HEK293T (cell line): ENCODE results near the gene GPR39.

Source experiments
- ARNT ChIP-seq: fragments of 450-650 bp; IDR thresholded peaks from 2 replicates; pipeline ENCODE4 v1.6.1; 2017; ENCODE audit warnings: mild to moderate bottlenecking
- ELF4 ChIP-seq: fragments of 450-650 bp; IDR thresholded peaks from 2 replicates; pipeline ENCODE4 v1.6.1; 2017; ENCODE audit warnings: antibody characterized with exemption
- FOXA1 ChIP-seq: fragments of 450-650 bp; IDR thresholded peaks from 2 replicates; pipeline ENCODE4 v1.6.1; 2016; ENCODE audit warnings: mild to moderate bottlenecking
- FOXK2 ChIP-seq: fragments of 450-650 bp; IDR thresholded peaks from 2 replicates; pipeline ENCODE4 v1.6.1; 2016; ENCODE audit warnings: mild to moderate bottlenecking
- L3MBTL2 ChIP-seq: fragments of 450-650 bp; conservative IDR thresholded peaks from 2 replicates; pipeline ENCODE4 v1.6.1; 2016; ENCODE audit warnings: mild to moderate bottlenecking
- LEF1 ChIP-seq: fragments of 450-650 bp; IDR thresholded peaks from 2 replicates; pipeline ENCODE4 v1.6.1; 2017; ENCODE audit warnings: mild to moderate bottlenecking, borderline replicate concordance
- SUZ12 ChIP-seq: fragments of 450-650 bp; IDR thresholded peaks from 2 replicates; pipeline ENCODE4 v1.6.1; 2016; ENCODE audit warnings: mild to moderate bottlenecking
- TARDBP ChIP-seq: fragments of 450-650 bp; IDR thresholded peaks from 2 replicates; pipeline ENCODE4 v1.6.1; 2016

- TF ChIP-seq LEF1 (no peak), TARDBP (no peak), FOXK2 (no peak), L3MBTL2 (no peak), FOXA1 (no peak), ARNT (no peak), ELF4 (no peak), SUZ12 (no peak)
Observed at GRCh38 chr2:132497591-132497990, 81.0 kb downstream of the GPR39 start.
